CD4-positive, alpha-beta T cell treated with Interleukin-4 for 1 hour (primary cell): ENCODE measurements around the gene C1orf122.
"Not testable (repeated sequence)": the region's sequence is repeated elsewhere in the genome, so short reads cannot be mapped to it uniquely, and the experiment has no call there.

Experiments
- DNase-seq, 2 donors: peaks; one replicate each; pipeline ENCODE4 v3.0.0-alpha.2; 2020 to 2022

The C1orf122 gene

DNA sequence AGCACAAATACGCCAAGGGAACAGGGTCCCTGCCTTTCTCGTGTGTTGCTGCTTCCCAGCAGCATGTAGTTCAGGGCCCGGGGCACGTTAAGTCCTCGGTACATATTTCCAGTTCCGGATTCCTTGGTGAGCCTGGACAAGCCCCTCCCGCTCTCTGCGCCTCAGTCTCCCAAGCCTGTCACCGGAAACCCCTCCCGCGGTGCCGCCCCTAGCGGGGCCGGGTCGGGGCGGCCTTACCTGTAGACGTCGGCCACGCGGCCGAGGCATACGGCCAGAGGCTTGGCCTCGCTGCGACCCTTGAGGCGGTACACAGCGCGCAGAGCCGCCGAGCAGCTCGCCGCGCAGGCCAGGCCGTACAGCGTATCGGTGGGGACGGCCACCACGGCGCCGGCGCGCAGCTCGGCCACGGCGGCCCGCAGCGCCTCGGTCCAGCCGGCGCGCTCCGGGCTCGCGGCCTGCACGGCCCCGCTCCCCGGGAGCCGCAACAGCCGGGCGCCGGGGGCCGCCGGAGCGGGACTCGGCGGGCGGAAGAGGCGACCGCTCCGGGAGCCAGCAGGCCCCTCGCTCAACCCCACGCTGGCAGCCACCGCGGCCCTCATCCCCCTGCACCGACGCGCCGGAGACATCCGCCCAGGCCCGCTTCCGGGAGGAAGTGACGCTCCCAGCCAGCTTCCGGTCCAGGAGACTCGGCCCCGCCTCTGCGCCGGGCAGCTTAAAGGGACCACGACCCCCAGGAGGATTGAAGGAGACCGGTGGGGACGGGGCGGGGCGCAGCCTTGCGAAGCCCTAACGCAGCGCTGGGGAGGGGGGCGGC lies at the start of gene C1orf122, which contains the start of gene YRDC:
TSS of gene C1orf122 (plus strand) at position 236 of the 814 bp plus-strand sequence. CDS start 615 bp downstream, outside the sequence.
TSS of gene YRDC (minus strand) at position 654 of the 814 bp plus-strand sequence. CDS start at position 626, 28 bp downstream.
- peak; percentile 92 for DNase-seq

DNA sequence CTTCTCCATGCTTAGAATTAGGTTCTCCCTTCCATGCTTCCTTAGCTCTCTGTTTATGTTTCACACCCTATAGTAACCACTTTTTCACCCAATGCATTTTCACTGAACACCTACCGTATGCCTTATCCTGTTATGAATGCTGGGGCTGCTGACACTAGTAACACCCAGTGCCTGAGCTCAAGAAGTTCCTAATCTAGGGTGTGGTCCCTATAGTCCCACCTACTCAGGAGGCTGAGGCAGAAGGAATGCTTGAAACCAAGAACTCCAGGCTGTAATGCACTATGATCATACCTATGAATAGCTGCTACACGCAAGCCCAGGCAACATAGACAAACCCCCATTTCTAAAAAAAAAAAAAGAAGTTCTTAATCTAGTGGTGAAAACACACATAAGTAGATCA lies 48.1 kb upstream of the C1orf122 start:
- DNase-seq: no peak

DNA sequence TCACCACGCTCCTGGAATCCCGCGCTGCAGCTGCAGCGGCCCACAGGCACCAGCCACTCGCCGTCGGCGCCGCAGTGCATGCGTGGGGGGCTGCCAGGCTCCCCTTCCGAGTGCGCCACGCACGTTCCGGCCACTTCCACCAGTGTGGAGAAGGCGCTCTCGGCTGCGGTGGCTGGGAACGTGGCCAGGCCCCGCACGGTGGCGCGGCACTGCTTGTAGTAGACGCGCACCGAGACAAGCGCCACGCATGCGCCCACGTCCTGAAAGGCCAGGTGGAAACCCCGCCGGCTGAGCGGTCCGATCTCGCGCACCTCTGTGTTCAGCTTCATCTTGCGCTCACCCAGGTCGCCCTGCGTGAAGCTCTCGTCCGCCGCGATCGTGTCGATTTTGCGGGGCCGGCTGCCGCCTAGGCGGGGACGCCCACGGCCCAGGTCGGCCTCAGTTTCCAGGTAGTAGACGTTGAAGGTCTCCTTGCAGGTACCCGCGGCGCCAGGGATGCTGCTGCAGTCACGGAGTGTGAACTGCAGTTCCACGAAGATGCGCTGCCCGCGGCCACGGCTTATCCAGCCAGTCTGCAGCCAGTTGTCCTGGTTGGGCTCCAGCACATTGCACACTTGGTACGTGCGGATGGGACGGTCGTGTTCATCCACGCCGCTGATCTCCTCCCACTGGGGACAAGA lies 46.0 kb upstream of the C1orf122 start:
- DNase-seq: no peak

DNA sequence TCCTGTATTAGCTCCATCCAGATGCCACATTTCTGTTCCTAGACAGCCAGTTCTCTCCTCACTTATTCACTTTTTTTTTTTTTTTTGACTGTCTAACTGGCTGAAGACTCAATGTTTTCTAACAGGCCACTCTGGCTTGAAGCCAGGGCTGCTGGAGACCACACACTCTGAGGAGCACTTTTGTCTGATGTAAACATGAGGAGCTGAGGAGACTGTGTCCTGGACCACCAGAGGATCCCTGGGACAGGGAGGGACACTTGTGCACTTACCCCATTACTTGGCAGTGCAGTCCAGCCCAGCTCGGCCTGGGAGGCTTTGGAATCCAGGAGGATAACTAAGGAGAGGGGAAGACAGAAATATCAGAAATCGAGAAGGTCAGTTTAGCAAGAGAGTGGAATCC lies 45.1 kb upstream of the C1orf122 start:
- no peak for DNase-seq

DNA sequence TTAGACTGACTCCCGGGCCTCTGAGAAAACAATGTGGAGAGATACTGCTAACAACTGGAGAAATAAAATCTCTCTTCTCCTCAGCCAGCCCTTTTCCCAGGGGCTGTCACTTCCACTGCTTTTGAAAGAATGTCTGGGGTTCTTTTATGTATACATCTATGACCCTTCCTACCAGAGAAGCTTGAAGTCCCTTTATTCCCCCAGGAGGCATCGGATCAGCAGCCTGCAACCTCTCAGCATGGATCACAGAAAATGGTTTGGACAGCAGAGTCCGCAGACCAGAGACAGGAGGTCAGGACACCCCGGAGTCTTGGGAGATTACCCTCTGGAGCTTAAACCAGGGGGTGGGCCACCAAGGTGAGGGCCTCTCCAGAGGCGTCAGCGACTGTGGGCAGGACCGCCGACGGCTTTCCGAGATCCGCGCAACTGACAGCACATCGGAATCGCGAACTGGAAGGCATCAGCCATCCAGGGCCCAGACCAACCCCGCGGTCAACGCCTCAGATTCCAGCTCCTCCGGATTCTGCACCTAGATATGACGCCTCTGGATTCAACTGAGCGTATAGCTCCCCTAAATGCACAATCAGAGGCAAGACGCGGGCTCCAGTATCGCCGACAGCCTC lies 43.7 kb upstream of the C1orf122 start:
- no peak for DNase-seq

DNA sequence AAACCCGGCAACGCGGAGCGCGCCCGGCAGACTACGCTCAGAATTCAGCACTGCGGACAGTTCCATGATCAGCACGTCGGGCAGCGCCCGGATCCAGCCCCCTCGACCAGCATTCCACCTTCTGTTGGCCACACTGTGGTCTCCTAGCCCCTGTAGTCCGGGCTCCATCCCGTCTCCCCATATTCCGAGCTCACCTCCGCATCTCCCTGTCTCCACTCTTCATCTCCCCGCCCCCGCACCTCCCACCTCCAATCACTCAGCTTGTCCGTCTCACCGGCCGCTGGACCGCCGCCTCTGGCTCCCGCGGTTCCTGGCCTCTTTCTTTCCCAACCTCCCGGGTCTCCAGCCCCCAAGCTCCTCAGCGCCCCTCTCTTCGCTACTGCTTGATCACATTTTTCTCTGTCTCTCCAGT lies 43.2 kb upstream of the C1orf122 start:
- no peak for DNase-seq

DNA sequence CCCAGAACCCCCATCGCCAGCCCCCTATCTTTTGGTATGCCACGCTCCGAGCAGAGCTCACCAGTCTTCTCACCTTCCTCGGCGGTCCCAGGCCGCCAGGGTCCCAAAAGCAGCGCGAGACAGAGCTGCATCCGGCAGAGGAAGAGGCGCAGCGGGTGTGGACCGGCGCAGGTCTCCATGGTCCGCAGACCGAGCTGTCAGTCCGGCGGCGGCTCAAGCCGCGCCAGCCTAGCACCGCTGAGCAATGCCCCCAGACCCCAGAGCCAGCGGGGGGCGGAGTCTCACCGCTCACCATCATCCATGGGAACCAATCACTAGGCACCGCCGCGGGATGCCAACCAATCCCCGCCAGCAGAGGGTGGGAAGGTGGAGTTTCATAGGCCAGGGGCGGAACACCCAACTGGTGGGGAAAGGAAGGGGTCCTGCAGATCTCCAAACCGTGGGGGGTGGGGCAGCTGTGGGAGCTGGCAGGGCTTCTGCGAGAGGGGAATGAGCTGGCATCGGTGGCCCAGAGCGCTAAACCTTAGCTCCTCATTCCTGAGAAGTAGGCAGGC lies 42.6 kb upstream of the C1orf122 start, which contains the start of gene EPHA10:
TSS of gene EPHA10 (minus strand) at position 233 of the 554 bp plus-strand sequence. CDS start at position 179, 54 bp downstream.
- DNase-seq: no peak

DNA sequence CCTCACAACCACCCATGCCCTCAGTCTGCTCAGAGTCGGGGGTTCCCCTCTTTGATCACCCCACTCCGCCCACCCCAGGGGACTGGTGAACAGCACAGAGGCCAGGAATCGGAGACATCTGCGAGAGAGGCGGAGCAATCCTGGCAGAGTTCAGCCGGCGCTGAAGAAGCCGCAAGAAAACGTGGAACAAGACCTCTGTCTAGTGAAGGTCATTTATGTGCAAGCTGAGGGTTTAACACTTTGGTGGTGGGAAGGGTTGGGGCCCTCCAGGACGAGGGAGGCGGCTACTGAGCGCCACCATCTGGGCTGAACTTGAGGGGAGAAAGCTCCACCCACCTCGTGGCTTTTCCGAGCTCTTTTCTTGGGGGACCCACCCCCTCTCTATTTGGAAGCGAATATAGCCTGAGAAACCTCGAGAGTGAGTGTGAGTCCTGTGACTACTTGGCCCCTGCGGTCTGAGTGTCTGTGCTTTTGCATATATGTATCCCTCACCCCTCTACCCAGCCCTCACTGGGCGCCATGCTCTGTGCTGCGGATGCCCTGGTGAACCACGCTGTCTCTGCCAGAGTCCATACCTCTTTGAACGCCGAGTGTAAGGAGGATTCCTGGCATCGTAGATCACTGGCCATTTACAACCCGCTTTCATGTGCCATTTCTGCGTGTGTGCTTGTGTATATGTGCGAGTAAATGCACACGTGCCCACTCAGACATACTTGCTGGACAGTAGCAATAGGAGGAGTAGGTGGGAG lies 41.5 kb upstream of the C1orf122 start:
- DNase-seq: no peak

DNA sequence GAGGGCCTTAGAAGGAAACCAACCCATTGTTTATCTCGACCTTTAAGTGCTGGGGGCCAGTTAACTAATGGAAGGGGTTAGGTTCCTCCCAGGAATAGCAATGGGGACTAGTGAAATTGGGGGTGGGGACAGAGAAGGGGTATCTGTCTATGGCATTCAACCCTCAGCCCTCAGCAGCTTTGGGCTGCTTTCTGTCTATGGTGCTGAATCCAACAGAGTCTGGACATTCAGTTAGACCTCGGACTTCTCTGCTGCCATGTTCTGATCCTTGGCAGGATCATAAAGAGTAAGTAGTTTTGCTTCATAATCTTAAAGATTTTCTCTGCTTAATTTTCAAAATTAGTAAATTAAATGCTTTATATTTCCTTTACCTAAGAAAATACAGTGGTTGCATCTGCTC lies 40.1 kb upstream of the C1orf122 start:
- DNase-seq: no peak

DNA sequence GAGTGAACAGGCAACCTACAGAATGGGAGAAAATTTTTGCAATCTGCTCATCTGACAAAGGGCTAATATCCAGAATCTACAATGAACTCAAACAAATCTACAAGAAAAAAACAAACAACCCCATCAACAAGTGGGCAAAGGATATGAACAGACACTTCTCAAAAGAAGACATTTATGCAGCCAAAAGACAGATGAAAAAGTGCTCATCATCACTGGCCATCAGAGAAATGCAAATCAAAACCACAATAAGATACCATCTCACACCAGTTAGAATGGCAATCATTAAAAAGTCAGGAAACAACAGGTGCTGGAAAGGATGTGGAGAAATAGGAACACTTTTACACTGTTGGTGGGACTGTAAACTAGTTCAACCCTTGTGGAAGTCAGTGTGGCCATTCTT lies 36.1 kb upstream of the C1orf122 start:
- DNase-seq: not testable (repeated sequence)

DNA sequence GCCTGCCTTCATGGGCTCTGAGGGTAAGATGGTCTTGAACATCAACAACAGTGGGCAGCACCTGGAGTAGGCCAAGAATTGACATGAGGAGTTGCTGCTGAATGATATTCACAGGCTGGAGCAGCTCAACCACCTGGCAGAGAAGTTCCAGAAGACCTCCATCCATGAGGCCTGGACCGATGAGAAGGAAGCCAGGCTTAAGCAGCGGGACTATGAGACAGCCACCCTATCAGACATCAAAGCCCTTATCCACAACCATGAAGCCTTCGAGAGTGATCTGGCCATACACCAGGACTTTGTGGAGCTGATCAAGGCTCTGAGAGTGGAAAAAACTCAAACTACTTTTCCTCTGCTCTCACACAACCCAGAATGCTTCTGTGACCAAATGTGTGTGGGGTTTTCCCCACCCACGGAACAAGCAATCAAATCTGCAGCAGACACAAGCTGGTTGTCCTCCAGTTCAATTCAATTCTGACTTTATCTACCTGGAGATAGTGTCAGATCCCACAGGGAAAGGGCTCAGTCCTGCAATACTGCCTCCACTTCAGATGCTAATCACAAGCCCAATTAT lies 30.6 kb upstream of the C1orf122 start:
- DNase-seq: no peak

DNA sequence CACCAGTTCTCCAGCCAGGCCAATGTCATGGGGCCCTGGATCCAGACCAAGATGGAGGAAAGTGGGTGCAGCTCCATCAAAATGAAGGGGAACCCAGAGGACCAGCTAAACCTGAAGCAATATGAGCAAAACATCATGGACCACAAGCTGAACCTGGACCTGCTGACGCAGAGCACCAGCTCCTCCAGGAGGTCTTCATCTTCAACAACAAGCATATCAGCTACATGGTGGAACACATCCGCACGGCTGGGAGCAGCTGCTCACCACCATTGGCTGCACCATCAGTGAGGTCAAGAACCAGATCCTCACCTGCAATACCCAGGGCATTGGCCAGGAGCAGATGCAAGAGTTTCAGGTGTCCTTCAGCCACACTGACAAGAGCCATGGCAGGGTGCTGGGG lies 28.9 kb upstream of the C1orf122 start:
- no peak for DNase-seq

DNA sequence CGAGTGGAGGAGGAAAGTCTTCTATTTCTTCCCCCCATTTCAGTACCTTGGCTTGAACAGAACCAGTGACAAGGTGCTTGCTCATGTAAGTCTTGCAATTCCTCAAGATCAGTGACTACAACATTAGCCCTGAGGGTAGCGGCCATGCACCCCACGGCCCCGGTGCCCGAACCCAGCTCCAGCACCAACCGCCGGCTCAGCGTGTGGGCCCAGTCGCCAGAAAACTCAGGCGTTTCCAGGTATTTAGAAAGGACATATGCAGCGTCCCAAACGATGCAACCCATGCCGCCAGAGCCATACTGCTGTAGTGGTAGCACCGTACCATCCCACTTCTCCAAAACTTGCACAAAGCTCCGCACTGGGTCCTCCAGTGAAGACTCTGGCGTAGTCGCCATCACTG lies 25.1 kb upstream of the C1orf122 start:
- no peak for DNase-seq

DNA sequence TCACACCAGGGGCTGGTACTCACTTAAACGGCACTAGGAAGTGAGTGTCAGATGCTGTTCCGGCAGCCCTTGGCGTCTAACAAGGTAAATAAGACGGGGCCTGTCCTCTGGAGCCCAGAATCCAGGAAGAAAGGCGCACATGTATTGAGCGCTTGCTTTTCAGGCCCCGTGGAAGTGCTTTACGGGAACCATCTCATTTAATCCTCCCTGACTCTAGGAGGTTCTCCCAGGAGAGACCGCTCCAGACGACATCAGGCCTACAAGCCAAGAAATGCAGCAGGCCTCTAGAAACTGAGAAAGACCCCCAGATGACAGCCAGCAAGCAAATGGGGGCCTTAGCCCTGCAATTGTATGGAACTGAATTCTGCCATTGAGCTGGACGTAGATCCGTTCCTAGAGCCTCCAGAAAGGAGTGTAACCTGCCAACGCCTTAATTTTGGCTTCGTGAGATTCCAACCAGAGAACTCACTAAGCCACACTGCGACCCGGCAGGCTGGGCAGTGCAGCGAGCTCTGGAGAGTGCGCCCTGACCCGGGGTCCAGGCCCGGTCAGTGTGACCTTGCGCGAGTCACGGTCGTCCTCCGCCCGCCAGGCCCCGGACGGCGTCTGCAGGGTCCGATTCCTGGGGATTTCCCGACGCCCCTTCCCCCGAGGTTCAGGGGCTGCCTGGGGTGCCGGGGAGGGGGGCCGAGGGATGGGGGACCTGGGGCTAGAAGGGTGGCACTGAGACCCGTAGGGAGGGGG lies 14.5 kb upstream of the C1orf122 start:
- no peak for DNase-seq

DNA sequence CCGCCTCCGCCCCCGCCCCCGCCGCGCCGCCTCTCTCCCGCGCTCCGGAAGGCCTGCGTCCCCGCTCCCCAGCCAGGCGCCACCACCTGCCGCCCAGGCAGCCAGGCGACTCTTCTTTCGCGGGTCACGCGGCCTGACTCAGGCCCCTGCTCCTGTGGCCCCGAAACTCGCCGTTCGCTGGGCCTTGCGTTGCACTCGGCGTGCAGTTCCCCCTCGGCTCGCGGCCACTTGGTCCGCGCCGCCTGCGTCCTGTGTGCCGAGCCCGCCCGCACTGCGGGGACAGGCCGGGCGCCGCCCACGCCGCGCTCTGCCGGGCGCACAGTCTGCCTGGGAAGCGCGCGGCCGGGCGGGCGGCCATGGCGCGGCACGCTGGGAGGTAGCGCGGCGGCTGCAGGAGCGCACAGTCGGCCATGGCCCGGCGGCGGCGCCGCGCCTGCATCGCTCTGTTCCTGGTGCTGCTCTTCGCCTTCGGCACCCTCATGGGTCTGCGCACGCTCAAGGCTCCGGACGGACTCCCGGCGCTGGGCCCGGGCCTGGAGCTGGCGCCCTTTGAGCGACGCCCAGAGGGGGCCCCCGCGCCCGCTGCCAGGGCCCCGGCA lies 13.7 kb upstream of the C1orf122 start, which contains the start of gene MANEAL:
TSS of gene MANEAL (plus strand) at position 75 of the 599 bp plus-strand sequence. CDS start at position 411, 336 bp downstream.
- peak; percentile 18 to 29 for DNase-seq

DNA sequence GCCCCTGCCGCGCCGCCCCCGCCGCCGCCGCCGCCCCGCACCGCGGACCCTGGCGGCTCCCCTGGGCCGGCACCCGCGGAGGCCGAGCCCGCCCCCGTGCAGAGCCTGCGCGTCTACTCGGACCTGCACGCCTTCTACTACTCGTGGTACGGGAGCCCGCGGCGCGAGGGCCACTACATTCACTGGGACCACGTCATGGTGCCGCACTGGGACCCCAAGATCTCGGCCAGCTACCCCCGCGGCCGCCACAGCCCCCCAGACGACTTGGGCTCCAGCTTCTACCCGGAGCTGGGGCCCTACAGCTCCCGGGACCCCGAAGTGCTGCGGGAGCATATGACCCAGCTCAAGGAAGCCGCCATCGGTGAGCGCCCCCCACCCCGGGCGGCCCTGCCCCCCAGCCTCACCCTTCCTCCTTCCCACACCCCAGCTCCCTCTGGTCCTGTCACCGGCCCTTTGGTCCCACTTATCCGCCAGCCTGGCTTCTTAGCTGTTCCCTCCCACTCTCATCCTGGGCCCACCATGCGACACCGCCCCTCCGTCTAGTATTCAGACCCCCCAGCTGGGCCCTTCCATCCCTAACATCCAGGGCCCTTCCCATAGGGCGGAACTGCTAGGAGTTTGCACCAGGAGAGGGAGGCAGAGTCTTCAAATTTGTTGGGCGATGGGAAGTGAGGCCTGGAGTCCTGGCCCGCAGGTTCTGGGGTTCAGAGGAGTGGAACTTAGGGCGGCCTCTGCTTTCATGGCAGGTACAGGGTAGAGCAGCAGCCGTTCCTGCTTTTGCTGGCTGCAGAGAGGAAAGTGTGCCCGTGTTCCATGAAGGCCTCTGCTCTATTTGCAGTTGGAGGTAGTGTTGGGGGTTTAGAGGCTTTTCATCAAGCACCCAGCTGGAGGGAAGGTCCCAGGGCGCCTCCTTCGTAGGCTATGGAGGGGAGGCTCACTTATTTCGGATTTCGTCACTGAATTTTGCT lies 12.9 kb upstream of the C1orf122 start:
- no peak for DNase-seq

DNA sequence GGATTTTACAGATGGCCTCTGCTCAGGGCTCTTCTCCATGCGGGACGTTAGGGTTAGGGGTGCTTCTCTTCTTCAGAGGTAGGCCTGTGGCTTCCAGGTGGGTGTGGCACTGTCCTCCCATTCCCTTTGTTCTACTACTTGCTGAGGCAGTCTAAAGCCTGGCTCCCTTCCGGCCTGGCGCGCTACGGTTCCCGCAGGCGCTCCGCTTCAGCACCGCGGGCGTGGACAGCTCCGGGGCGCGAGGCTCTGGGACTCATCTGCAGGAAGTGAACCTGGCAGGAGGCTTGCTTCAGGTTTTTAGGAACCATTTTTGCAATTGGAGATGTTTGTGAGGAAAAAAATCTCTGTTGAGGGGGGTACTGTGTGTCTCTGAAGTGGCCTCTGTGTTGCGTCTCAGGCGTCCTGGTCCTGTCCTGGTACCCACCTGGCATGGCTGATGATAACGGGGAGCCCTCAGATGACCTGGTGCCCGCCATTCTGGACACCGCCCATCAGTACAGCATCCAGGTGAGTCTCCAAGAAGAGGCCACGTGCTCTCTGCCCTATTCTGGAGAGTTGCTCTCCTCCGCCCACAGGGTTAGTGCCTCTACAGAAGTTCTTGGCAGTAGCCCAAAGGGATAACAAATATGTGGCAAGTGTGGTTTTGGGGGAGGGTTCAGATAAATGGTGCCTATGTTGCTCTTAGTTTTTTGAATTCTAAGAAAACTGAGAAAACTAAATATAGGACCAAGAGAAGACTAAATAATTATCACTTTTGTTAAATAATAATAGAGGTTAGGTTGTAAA lies 12.1 kb upstream of the C1orf122 start:
- DNase-seq: peak in 1 of 2 donors; percentile 35

DNA sequence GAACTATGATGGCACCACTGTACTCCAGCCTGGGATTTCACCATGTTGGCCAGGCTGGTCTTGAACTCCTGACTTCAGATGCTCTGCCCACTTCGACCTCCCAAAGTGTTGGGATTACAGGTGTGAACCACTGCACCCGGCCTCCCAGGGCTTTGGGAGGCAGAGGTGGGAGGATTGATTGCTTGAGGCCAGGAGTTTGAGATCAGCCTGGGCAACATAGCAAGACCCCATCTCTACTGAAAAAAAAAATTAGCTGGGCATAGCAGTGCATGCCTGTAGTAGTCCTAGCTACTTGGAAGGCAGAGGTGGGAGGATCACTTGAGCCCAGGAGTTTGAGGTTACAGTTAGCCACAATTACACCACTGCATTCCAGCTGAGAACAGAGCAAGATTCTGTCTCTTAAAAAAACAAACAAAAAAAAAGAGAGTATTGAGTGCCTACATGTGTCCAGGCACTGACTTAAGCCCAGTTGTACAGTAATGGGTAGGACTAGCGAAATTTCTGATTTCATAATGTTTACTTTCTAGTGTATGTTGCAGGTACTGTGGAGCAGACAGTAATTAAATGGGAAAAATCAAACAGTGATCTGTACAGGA lies 9.7 kb upstream of the C1orf122 start:
- DNase-seq: no peak
